Right atrium auricular region (tissue), 2 donors: ENCODE data around the gene CADM1. TPM values are rescaled to one million over a fixed set of nuclear protein-coding genes. Genes with fewer than 3 reads are reported as not detected.

Experiments
- DNase-seq: peaks from one replicate; pipeline ENCODE4 v3.0.0-alpha.2; 2019; ENCODE audit warnings: low spot score
- H3K27ac ChIP-seq, 2 donors: fragments of 200-600 bp; sonication (generic); 1 replicate in 1 of 2; 2 replicates in 1 of 2; pipeline ENCODE4 v1.5.1; 2016 to 2019
- H3K27me3 ChIP-seq, 2 donors: fragments of 200-600 bp; sonication (generic); one replicate each; pipeline versions ENCODE4 v1.5.1 to v1.6.0; 2017 to 2019
- H3K36me3 ChIP-seq: fragments of 200-600 bp; sonication (generic); one replicate; pipeline ENCODE4 v1.5.1; 2016
- H3K4me1 ChIP-seq, 2 donors: fragments of 200-600 bp; sonication (generic); one replicate each; pipeline versions ENCODE4 v1.5.1 to v1.6.0; 2017 to 2019
- H3K4me3 ChIP-seq, 2 donors: fragments of 200-600 bp; sonication (generic); 1 replicate in 1 of 2; 2 replicates in 1 of 2; pipeline ENCODE4 v1.5.1; 2017 to 2019; ENCODE audit warnings: mild to moderate bottlenecking in 1 of 2, moderate library complexity in 1 of 2
- H3K9me3 ChIP-seq, 2 donors: fragments of 200-600 bp; sonication (generic); one replicate each; pipeline ENCODE4 v1.5.1; 2019
- total RNA-seq, 2 donors: library from RNA; depleted of rRNA; stranded (reverse); fragments of >200 nt; gene quantifications; one replicate each; pipeline ENCODE4 v1.1.0, GENCODE V29; 2016
- TF ChIP-seq, protein P1 (sequence below), 2 donors: fragments of 200-600 bp; sonication (generic); IDR thresholded peaks; one replicate each; pipeline ENCODE4 v1.5.1; 2019; ENCODE audit warnings: antibody characterized with exemption in 2 of 2

Gene CADM1
- total RNA-seq, 2 donors from 2014 or later, result 19.8 to 33.9 TPM

DNA sequence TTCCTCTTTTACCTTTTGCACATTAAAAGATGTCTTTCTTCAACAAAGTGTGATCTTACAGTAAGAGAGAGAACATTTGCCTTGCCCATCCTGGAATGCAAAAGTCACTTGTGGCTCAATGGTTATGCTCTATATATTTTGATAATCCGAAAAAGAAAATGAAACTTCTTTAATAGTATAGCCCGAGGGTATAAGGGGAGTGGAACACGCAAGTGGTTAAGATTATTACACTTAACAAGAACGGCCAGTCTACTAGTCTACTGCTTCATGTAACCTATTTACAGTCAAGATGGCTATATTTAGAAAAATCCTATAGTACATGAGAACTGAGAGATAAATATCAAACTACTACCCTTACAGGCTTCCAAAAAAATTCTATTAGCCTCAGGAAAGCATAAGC, 86.1 kb downstream of the CADM1 start:
- Histone ChIP-seq H3K27me3 (no peaks in the 10 kb centered on the region), H3K9me3 (no peaks in the 10 kb centered on the region), H3K4me3 (no peak overlapping the region), H3K36me3 (no peaks in the 10 kb centered on the region), H3K27ac (no peak overlapping the region), H3K4me1 (peaks cover 0 to 5% of the 10 kb centered on the region in 2 donors)
- TF ChIP-seq, protein P1, sequence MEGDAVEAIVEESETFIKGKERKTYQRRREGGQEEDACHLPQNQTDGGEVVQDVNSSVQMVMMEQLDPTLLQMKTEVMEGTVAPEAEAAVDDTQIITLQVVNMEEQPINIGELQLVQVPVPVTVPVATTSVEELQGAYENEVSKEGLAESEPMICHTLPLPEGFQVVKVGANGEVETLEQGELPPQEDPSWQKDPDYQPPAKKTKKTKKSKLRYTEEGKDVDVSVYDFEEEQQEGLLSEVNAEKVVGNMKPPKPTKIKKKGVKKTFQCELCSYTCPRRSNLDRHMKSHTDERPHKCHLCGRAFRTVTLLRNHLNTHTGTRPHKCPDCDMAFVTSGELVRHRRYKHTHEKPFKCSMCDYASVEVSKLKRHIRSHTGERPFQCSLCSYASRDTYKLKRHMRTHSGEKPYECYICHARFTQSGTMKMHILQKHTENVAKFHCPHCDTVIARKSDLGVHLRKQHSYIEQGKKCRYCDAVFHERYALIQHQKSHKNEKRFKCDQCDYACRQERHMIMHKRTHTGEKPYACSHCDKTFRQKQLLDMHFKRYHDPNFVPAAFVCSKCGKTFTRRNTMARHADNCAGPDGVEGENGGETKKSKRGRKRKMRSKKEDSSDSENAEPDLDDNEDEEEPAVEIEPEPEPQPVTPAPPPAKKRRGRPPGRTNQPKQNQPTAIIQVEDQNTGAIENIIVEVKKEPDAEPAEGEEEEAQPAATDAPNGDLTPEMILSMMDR (IDR thresholded peaks at IDR 0.05), result no peak
- no peak for DNase-seq

- Histone ChIP-seq H3K4me1 (peaks cover 0 to 4% of the 10 kb centered on the region in 2 donors), H3K36me3 (no peaks in the 10 kb centered on the region), H3K9me3 (no peaks in the 10 kb centered on the region), H3K27me3 (no peaks in the 10 kb centered on the region), H3K27ac (no peak overlapping the region), H3K4me3 (no peak overlapping the region)
- TF ChIP-seq, protein P1 (IDR thresholded peaks at IDR 0.05), result no peak
- no peak for DNase-seq
These were observed 93.1 kb downstream of the CADM1 start for GRCh38 chr11:115411120-115411519.

GRCh38 chr11:115409691-115410220, 94.5 kb downstream of the CADM1 start:
- no peak for DNase-seq
- Histone ChIP-seq H3K36me3 (no peaks in the 10 kb centered on the region), H3K9me3 (no peaks in the 10 kb centered on the region), H3K27me3 (no peaks in the 10 kb centered on the region), H3K4me1 (peaks cover 0 to 4% of the 10 kb centered on the region in 2 donors), H3K4me3 (no peak overlapping the region), H3K27ac (no peak overlapping the region)
- TF ChIP-seq, protein P1 (IDR thresholded peaks at IDR 0.05), result no peak

GRCh38 chr11:115409116-115409670, 95.0 kb downstream of the CADM1 start:
- no peak for DNase-seq
- Histone ChIP-seq H3K27ac (no peak overlapping the region), H3K4me1 (peaks cover 0 to 4% of the 10 kb centered on the region in 2 donors), H3K36me3 (no peaks in the 10 kb centered on the region), H3K9me3 (no peaks in the 10 kb centered on the region), H3K4me3 (no peak overlapping the region), H3K27me3 (no peaks in the 10 kb centered on the region)
- TF ChIP-seq, protein P1 (IDR thresholded peaks at IDR 0.05), result no peak

DNA sequence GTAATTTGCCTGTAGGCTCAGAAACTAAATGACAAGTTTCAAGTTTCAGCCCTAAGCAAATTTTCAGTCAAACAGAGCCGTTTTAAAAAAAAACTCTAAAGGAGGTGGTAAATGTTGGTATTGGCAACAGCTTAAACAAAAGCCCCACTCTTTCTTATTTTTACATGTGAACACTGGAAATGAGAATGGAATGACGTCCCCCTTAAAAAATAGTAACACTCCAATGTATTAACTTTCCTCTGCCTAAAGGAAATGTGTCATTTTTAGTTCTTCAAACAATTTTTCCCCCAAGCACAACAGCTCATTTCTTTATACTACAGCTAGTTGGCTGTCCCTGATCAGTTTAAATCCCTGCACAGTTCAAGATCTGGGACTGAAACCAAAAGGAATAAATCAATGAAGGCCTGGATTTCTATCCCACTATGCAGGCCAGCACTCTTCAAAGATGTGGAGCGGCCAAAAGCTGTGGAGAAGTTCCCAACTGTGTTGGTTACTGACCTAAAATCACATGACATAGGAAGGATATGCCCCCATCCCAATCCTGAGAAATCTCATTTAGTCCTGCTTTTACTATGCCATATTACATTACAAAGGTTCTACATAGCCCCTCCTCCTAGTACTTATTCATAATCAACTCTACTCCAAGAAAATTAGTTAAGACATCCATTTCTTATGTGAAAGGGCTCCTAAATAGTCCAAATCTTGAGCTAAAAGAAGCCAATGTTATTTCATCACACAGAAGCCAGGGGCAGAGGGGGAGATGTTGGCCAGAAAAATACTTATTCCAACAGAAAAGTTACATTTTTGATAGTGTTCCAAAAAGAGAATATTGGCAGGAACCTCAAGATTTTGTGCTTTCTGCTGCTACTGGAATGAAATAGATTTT, 95.9 kb downstream of the CADM1 start:
- Histone ChIP-seq H3K4me3 (no peak overlapping the region), H3K36me3 (no peaks in the 10 kb centered on the region), H3K9me3 (no peaks in the 10 kb centered on the region), H3K27ac (no peak overlapping the region), H3K27me3 (no peaks in the 10 kb centered on the region), H3K4me1 (peaks cover 0 to 4% of the 10 kb centered on the region in 2 donors)
- TF ChIP-seq, protein P1 (IDR thresholded peaks at IDR 0.05), result no peak
- no peak for DNase-seq
